Right hindlimb (tissue), 1 donor: ENCODE data around the gene PPP1R26.
A peak's percentile ranks its signal among the peaks of the same experiment; 100 is the strongest.

ENCODE experiments used
- DNase-seq: peaks from one replicate; pipeline ENCODE4 v3.0.0-alpha.2; 2018

The PPP1R26 gene

GRCh38 chr9:135461936-135462335 is 17.6 kb upstream of the PPP1R26 start:
- no peak for DNase-seq

DNA sequence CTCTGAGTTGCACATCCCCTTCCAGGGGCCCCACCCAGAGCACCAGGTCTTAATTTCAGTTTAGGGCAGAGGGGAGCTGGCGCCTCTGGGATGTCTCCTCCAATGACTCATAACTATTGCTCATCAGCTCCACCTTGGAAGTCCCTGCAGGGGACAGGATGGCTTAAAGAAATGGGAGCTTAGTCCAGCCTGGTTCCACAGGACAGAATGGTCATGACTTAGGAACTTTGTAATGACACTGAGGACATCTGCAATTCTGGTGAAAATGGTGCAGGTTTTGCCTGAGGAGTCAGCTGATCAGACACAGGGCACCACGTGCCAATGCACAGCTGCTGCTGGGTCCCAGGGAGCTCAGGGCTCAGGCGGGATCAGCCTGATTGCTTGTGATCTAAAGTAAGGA is 16.4 kb upstream of the PPP1R26 start:
- DNase-seq: no peak

DNA sequence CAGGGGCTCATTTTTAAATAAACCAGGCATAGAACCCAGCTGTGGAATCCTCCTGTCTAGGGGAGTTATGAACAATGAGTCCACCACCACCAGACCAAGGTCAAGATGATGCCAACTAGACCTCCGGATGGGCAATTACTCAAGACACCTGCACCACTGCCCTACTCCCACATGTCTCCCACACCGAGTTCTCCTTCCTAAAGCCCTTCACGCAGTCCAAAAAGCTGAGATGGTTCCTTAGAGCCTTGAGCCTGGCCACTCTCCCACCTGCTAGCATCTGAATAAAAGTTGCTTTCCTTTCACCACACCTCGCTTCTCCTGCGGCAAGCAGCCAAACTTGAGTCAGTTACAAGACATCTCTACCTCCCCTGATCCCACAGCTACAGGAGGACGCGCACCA is 15.4 kb upstream of the PPP1R26 start:
- DNase-seq: no peak

- no peak for DNase-seq
These were observed 10.6 kb upstream of the PPP1R26 start for GRCh38 chr9:135468854-135469521.

GRCh38 chr9:135471791-135472640 is 7.6 kb upstream of the PPP1R26 start:
- no peak for DNase-seq

DNA sequence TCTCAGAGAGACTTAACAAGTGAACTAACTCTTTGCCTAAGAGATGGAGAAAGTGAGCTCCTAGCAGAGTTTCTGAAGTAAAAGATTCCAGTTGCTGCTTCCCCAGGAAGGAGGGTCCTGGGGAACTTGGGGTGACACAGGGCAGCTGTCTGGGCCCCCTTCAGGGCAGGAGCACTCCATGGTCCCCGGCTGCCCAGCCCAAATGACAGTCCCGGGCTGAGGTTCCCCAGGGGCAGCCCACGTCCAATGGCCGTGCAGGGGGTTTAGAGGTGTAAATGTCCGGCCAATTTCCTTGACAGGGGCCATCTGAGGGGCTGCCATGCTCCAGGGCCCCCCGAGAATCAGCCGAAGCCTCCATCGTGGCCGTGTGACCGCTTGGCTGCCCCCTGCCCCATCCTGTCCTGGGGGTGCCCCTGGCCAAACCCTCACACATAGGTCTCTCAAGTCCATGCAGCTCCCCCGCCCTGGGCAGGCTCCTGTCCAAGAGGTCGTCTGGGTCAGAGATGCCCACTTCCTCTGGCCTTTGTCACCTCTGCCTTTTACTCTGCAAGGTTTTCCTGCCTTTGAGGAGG is 5.5 kb upstream of the PPP1R26 start:
- DNase-seq: no peak

- DNase-seq: no peak
These were observed 4.7 kb upstream of the PPP1R26 start for GRCh38 chr9:135474915-135475314.

DNA sequence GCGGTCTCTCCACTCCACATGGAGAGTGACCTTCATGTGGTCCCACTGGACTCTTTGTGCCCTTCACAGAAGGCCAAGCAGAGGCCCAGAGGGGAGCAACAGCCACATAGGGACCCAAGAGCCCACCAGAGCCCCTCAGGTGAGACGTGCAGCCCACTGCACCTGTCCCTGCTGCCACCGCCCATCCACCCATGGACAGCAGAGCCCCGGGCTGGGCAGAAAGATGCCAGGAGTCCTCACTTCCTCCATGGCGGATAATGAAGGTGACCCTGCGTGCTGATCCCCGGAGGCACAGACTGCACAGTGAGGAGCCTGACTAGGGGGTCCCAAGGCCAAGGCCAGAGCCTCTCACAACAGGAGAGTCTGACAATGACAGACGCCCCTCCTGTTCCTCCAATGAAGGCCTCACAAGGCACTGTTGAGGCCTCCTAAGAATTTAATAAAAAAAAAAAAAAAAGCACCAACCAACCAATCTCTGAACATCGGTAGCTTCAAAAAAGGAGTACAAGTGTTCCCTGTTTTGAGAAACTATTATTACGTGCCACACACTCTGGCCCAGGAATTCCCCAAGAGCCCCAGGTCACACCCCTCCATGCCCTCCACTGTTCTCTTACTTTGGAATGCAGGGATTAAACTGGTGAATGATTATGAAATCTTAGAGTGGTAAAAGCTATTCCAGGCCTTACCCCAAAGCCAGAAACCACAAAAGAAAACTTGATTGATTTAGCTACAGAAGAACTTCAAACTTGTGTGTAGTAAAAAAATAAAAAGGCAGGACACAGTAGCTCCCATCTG is 2.8 kb upstream of the PPP1R26 start:
- DNase-seq: no peak

GRCh38 chr9:135478191-135478590 is 1.4 kb upstream of the PPP1R26 start:
- DNase-seq: no peak

DNA sequence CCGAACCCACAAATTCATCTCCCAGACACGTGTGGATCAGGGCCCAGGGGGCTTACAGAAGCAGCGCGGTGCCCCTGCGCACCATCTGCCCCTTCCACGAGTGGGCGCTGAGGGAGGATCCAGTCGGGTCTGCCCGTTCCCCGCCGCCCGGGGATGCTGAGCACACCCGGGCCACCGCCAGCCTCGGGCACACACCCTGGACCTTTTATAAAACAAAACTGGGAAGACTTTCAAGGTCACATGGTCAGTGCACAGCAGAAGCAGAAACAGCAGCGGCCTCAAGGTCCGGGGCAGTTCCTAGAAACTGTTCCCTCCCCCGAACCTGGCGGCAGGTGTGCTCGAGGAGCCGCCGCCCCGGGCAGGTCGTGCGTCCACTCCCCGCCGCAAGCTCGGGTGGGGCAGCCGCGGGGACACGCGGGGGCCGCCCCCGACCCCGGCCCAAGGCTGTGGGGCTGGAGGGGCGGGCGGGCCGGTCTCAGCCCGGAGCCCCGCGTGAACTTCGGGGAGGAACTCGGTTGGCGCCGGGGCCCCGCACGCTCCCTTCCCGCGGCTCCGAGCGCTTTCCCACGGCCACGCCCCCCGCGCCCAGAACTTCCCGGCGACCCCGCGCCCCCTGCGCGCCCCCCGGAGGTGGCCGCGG is 633 bp upstream of the PPP1R26 start:
- DNase-seq: no peak

- DNase-seq: peak; percentile 53
These were observed 723 bp downstream of the PPP1R26 start for GRCh38 chr9:135480071-135480939.

DNA sequence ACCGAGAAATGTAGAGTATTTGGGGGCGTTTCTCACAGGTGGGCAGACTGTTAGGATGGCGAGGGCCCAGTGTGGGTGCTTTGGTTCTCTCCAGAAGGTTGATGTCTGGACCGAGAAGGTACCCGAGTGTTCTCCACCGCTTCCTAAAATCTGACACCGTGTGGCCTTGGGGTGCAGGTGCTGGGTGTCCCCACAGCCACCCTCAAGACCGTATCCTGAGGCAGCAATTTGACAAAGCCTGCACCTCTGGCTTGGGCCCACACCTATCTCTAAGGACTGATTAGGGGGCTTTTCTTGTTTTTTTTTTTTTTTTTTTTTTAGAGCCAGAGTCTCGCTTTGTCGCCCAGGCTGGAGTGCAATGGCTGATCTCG is 1.3 kb downstream of the PPP1R26 start:
- no peak for DNase-seq

DNA sequence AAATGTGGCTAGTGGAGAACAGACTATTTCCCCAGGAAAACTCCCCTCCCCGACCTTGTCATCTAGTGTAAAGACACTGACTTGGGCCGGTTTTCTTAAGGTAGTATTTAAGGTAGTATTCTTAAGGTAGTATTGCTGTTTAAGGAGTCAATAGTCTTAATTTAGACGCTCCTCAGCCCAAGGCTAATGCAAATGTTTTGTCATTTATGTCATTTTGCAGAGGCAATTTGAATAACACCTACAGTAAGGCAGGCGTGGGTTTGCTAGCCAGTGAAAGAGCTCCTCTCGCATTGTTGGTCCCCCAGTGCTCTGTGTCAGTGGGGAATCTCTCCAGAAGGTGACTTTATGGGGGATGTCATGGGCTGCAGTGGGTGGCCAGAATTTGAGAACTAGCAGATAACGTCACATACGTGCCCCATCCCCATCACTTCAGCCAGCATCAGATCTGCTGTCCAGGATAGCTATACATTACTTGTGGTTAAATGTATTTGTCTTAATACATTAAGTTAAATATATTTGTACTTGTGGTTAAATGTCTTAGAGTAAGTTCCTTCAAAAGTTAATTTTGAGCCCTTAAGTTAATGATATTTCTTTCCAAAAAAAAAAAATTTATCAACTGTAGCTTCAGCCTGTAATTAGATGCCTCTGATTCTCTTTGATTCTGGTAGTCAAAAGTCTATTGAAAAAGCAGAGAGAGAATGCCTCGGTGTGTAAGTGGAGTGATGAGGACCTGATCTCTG is 2.6 kb downstream of the PPP1R26 start:
- no peak for DNase-seq

DNA sequence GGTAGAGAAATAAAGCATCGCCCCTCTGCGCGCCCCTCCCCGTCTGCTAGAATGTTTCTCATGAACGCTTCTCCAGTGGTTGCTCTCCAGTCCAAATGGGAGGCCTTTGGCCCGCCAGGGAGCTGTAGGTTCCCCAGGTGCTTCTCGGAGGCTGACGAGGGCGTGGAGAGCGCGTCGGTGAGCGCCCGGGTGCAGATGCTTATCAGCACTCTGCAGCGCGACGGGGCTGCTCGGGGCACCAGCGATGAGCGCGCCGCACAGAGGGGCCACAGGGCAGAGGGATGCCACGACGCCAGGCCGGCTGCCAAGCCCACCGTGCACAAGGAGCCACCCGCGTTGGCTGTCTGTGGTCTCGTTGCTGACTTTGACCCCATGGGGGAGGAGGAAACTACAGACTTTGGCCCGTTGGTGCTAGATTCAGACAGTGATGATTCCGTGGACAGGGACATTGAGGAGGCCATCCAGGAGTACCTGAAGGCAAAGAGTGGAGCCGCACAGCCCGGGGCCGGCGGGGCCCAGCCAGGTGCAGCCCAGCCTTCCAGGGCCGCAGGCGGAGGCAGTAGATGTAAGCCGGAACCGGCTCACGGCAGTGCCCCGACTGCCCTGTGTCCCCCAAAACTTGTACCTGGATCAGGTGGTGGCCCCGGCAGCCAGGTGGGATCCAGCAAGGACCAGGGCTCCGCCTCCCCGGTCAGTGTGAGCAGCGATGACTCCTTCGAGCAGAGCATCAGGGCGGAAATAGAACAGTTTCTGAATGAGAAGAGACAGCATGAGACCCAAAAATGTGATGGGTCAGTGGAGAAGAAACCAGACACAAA is 5.1 kb downstream of the PPP1R26 start:
- DNase-seq: no peak

DNA sequence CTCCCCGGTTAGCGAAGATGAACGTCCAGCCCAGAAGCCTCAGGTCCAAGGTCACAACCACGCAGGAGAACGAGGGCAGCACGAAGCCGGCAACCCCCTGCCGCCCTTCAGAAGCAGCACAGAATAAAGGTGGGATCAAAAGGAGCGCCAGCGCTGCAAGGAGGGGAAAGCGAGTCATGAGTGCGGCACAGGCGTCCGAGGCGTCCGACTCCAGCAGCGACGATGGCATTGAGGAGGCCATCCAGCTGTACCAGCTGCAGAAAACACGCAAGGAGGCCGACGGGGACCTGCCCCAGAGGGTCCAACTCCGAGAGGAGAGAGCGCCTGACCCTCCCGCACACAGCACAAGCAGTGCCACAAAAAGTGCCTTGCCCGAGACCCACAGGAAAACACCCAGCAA is 5.8 kb downstream of the PPP1R26 start:
- DNase-seq: no peak

DNA sequence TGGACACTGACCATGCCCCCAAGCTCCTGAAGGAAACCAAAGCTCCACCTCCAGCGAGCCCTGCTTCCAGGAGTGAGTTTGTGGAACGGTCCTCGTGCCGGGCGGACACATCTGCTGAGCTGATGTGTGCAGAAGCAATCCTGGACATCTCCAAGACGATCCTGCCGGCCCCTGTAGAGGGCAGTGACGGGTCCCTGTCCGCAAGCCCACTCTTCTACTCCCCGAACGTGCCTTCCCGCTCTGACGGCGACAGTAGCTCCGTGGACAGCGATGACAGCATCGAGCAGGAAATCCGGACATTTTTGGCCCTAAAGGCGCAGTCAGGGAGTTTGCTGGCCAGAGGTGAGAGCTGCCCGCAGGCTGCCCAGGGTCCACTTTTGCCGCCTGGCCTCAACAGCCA is 6.2 kb downstream of the PPP1R26 start:
- no peak for DNase-seq

DNA sequence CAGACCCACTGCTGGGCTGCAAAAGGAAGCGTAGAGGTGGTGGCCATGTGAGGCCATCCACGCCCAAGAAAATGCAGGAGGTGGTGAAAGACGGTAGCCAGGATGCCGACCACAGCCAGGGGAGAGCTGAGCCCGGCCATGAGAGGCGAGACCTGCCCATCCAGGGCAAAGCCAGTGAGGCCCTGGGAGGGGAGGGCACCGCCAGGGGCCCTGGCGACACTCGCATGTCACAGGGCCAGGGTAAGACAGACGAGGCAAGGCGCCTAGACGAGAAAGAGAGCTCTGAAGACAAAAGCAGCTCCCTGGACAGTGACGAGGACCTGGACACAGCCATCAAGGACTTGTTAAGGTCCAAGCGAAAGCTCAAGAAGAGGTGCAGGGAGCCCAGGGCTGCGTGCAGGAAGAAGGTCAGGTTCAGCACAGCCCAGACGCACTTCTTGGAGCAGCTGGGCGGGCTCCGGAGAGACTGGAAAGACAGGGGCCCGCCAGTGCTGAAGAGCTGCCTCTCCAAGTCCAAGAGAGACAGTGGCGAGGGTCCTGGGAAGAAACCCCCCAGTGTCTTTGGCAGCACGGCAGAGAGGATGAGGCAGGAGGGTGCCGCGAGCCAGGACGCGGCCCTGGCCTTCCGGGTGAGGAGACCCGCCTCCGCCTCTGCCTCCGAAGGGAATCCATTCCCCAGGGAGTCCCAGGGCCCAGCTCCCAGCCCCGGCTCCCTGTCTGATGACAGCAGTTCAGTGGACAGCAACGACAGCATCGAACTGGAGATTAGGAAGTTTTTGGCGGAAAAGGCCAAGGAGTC is 6.9 kb downstream of the PPP1R26 start:
- DNase-seq: no peak

DNA sequence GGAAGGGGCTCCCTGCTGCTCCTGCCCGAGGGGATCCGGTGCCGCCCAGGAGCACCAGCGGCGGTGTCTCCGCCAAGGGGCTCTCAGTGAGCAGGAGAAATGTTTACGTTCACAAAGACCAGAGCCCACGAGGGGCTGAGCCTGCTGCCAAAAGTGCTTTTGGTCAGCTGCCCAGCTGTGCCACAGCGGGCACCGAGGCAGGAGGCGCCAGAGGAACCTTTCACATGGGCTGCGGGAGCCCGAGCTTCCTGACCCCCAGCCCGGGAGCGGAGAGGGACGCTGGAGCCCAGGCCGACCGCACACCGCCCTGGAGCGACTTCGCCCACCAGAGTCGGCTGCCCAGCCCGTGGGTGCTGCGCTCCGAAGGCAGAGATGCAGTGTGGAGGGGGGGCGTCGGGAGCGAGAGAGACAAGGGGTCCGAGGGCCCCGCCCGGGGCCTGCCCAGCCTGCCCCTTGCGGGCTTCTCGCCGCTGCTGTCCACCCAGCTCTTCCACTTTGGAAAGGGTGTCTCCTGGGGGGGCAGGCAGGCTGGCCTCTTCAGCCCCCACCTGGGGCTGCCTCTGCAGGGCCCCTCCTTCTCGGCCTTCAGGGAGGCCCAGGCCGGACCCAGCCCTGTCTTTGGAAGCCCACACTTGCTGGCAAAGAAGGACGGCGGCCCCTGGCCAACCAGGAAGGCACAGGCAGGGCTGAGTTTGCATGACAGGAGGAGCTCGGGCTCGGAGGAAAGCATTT is 7.9 kb downstream of the PPP1R26 start:
- no peak for DNase-seq

GRCh38 chr9:135488013-135488330 is 8.4 kb downstream of the PPP1R26 start:
- no peak for DNase-seq
